HepG2 (cell line): Measurements from ENCODE around the gene CRK. TPM values are rescaled to one million over a fixed set of nuclear protein-coding genes. Genes with fewer than 3 reads are reported as not detected.

Experiments used
- GABPB1 ChIP-seq: IDR thresholded peaks from 2 replicates; pipeline ENCODE4 v1.6.1; 2016; ENCODE audit warnings: mild to moderate bottlenecking, missing genetic modification reagents, moderate library complexity, missing compliant biosample characterization
- HMG20A ChIP-seq: IDR thresholded peaks from 2 replicates; pipeline ENCODE4 v1.6.1; 2016; ENCODE audit warnings: borderline replicate concordance
- HNRNPL ChIP-seq: fragments of 200-400 bp; formaldehyde crosslinking; IDR thresholded peaks from 2 replicates; pipeline ENCODE4 v1.6.1; 2017; ENCODE audit warnings: mild to moderate bottlenecking, low read depth, low read length
- KAT8 ChIP-seq: IDR thresholded peaks from 2 replicates; pipeline ENCODE4 v1.6.1; 2016; ENCODE audit warnings: missing genetic modification reagents, missing compliant biosample characterization
- KLF15 ChIP-seq: sonication (generic); formaldehyde crosslinking; IDR thresholded peaks from 2 replicates; pipeline ENCODE4 v1.8.1; 2023; ENCODE audit warnings: borderline replicate concordance, mild to moderate bottlenecking, inconsistent platforms, missing genetic modification reagents, mixed read lengths
- KLF6 ChIP-seq: IDR thresholded peaks from 2 replicates; pipeline ENCODE4 v1.8.0; 2016; ENCODE audit warnings: missing biosample characterization, missing genetic modification reagents
- MED1 ChIP-seq: sonication (generic); formaldehyde crosslinking; IDR thresholded peaks from 2 replicates; pipeline ENCODE4 v1.4.0; 2020; ENCODE audit warnings: missing genetic modification reagents
- MLLT10 ChIP-seq: sonication (generic); formaldehyde crosslinking; IDR thresholded peaks from 2 replicates; pipeline ENCODE4 v1.4.0; 2020; ENCODE audit warnings: missing genetic modification reagents
- NFE2 ChIP-seq: sonication (generic); formaldehyde crosslinking; IDR thresholded peaks from 2 replicates; pipeline ENCODE4 v1.4.0; 2020; ENCODE audit warnings: missing genetic modification reagents
- PHB2 ChIP-seq: fragments of 450-650 bp; IDR thresholded peaks from 2 replicates; pipeline ENCODE4 v1.6.1; 2018; ENCODE audit not compliant: partially characterized antibody
- PHF8 ChIP-seq: sonication (generic); formaldehyde crosslinking; IDR thresholded peaks from 2 replicates; pipeline ENCODE4 v1.5.0; 2020; ENCODE audit warnings: missing genetic modification reagents
- POLR2A ChIP-seq, 2 experiments: IDR thresholded peaks; 2 replicates each; pipeline ENCODE4 v1.6.1; 2011; ENCODE audit warnings: low read depth in 2 of 2, low read length in 2 of 2, mild to moderate bottlenecking in 1 of 2, moderate library complexity in 1 of 2; ENCODE audit not compliant: insufficient read depth in 1 of 2
- RAD21 ChIP-seq: fragments of 450-650 bp; formaldehyde crosslinking; IDR thresholded peaks from 2 replicates; pipeline ENCODE4 v1.5.0; 2020; ENCODE audit warnings: mild to moderate bottlenecking
- RFXANK ChIP-seq: IDR thresholded peaks from 2 replicates; pipeline ENCODE4 v1.6.1; 2016
- SP1 ChIP-seq, 2 experiments: fragments of 450-650 bp in 1 of 2; sonication (generic) in 1 of 2; formaldehyde crosslinking in 1 of 2; IDR thresholded peaks; 2 replicates each; pipeline versions ENCODE4 v1.4.0 to v1.6.1; 2016 to 2020; ENCODE audit warnings: missing genetic modification reagents in 1 of 2
- SRSF9 ChIP-seq: fragments of 200-400 bp; formaldehyde crosslinking; IDR thresholded peaks from 2 replicates; pipeline ENCODE4 v1.6.1; 2018; ENCODE audit warnings: borderline replicate concordance, mild to moderate bottlenecking, low read depth, low read length; ENCODE audit not compliant: insufficient read depth, poor library complexity, severe bottlenecking
- UBTF ChIP-seq: sonication (generic); formaldehyde crosslinking; IDR thresholded peaks from 2 replicates; pipeline ENCODE4 v1.4.0; 2020; ENCODE audit warnings: mild to moderate bottlenecking, missing genetic modification reagents
- YEATS2 ChIP-seq: sonication (generic); formaldehyde crosslinking; IDR thresholded peaks from 2 replicates; pipeline ENCODE4 v1.4.0; 2020; ENCODE audit warnings: missing genetic modification reagents, borderline replicate concordance
- ZFP91 ChIP-seq: sonication (generic); formaldehyde crosslinking; IDR thresholded peaks from 2 replicates; pipeline ENCODE4 v1.9.0; 2022; ENCODE audit warnings: missing genetic modification reagents, mild to moderate bottlenecking, borderline replicate concordance
- ZNF354B ChIP-seq: sonication (generic); formaldehyde crosslinking; IDR thresholded peaks from 2 replicates; pipeline ENCODE4 v1.8.0; 2022; ENCODE audit warnings: mild to moderate bottlenecking, missing genetic modification reagents
- ZNF501 ChIP-seq: sonication (generic); formaldehyde crosslinking; IDR thresholded peaks from 2 replicates; pipeline ENCODE4 v1.5.1; 2020; ENCODE audit warnings: mild to moderate bottlenecking, moderate library complexity, missing genetic modification reagents
- ZNF558 ChIP-seq: sonication (generic); formaldehyde crosslinking; IDR thresholded peaks from 2 replicates; pipeline ENCODE4 v1.9.0; 2022; ENCODE audit warnings: mild to moderate bottlenecking, missing genetic modification reagents, borderline replicate concordance
- ZNF616 ChIP-seq: sonication (generic); formaldehyde crosslinking; IDR thresholded peaks from 2 replicates; pipeline ENCODE4 v1.5.0; 2020; ENCODE audit warnings: low read depth, mild to moderate bottlenecking, missing genetic modification reagents
- ZNF629 ChIP-seq: sonication (generic); formaldehyde crosslinking; conservative IDR thresholded peaks from 2 replicates; pipeline ENCODE4 v1.5.0; 2020; ENCODE audit warnings: missing genetic modification reagents
- ZNF670 ChIP-seq: sonication (generic); formaldehyde crosslinking; IDR thresholded peaks from 2 replicates; pipeline ENCODE4 v1.8.0; 2022; ENCODE audit warnings: mild to moderate bottlenecking, missing genetic modification reagents, borderline replicate concordance
- ZNF704 ChIP-seq: sonication (generic); formaldehyde crosslinking; IDR thresholded peaks from 2 replicates; pipeline ENCODE4 v1.8.1; 2023; ENCODE audit warnings: mild to moderate bottlenecking, inconsistent platforms, moderate library complexity, missing genetic modification reagents, borderline replicate concordance
- ZNF891 ChIP-seq: sonication (generic); formaldehyde crosslinking; IDR thresholded peaks from 2 replicates; pipeline ENCODE4 v1.5.0; 2020; ENCODE audit warnings: mild to moderate bottlenecking, missing genetic modification reagents
- polyA plus RNA-seq, 8 experiments: library from polyadenylated mRNA; depleted of rRNA in 3 of 8; stranded (reverse) in 7 of 8; unstranded in 1 of 8; fragments of >200 nt; fragmentation: Illumina TruSeq in 4 of 8; extraction: Trizol in 4 of 8; gene quantifications; 2 replicates each; pipeline versions ENCODE4 v1.2.1 to v1.2.3, GENCODE V29; 2011 to 2016; ENCODE audit warnings: low read depth in 4 of 8, missing spikeins in 1 of 8, mixed read lengths in 1 of 8; ENCODE audit not compliant: insufficient read depth in 1 of 8
- total RNA-seq, 5 experiments: library from RNA; depleted of rRNA; stranded (reverse); fragments of >200 nt; fragmentation: Illumina TruSeq; extraction: Trizol; gene quantifications; 2 replicates each; pipeline ENCODE4 v1.2.3, GENCODE V29; 2016; ENCODE audit warnings: low read depth in 1 of 5

Gene CRK
- total and polyA plus RNA-seq, 2 of the 13 experiments (the other 11 are each of a cell fraction or from before 2014, with no cell fraction given) = 47.4 to 54.2 TPM

GRCh38 chr17:1455291-1455796 is 688 bp downstream of the CRK start (continued):
- TF ChIP-seq ZNF354B (CRISPR knock-in tag) (no peak), HMG20A (no peak), PHB2 (no peak), HNRNPL (0 out of 2 replicates have a peak, but pooled peaks have one; percentile 23), KLF6 (CRISPR knock-in tag) (no peak), MLLT10 (CRISPR knock-in tag) (no peak), ZNF629 (CRISPR knock-in tag) (no peak), RFXANK (CRISPR knock-in tag) (no peak), KAT8 (CRISPR knock-in tag) (no peak), ZNF616 (CRISPR knock-in tag) (0 out of 2 replicates have a peak, but pooled peaks have one; percentile 10), ZNF704 (CRISPR knock-in tag) (no peak), GABPB1 (CRISPR knock-in tag) (peak; percentile 14; the same call in 1 of the 2 replicates), UBTF (CRISPR knock-in tag) (peak; percentile 81; the same call in 1 of the 2 replicates), ZNF891 (0 out of 2 replicates have a peak, but pooled peaks have one; percentile 60), YEATS2 (CRISPR knock-in tag) (no peak), MED1 (CRISPR knock-in tag) (no peak), PHF8 (peak; percentile 38; the same call in 1 of the 2 replicates), RAD21 (CRISPR knock-in tag) (peak; percentile 19; the same call in 1 of the 2 replicates), POLR2A (IDR thresholded peaks at IDR 0.05; ENCODE audit: insufficient read depth in 1 of 2, low read depth in 2 of 2, low read length in 2 of 2) (peak in 1 of 2 experiments; percentile 54; a peak in 2 of 4 replicates), SP1 (IDR thresholded peaks at IDR 0.05) (no peak), SP1 (CRISPR knock-in tag; IDR thresholded peaks at IDR 0.05) (0 out of 2 replicates have a peak, but pooled peaks have one; percentile 9), ZNF501 (CRISPR knock-in tag) (no peak), KLF15 (CRISPR knock-in tag) (no peak), ZFP91 (CRISPR knock-in tag) (peak; percentile 27; the same call in 1 of the 2 replicates), ZNF670 (CRISPR knock-in tag) (no peak), ZNF558 (CRISPR knock-in tag) (peak; percentile 48; the same call in 1 of the 2 replicates), SRSF9 (no peak), NFE2 (CRISPR knock-in tag) (no peak)
